Activated CD4-positive, alpha-beta T cell treated with anti-CD3 and anti-CD28 coated beads, Interleukin-10, Interleukin-2, amounts not matched to agents 100 ng/mL and 50 ng/mL, durations not matched to agents 16 hours and 8 hours (primary cell): ENCODE measurements around the gene ATG2B.
A peak's percentile ranks its signal among the peaks of the same experiment; 100 is the strongest.

Source experiments
- DNase-seq: peaks from one replicate; pipeline ENCODE4 v3.0.0-alpha.2; 2020

ATG2B gene

DNA sequence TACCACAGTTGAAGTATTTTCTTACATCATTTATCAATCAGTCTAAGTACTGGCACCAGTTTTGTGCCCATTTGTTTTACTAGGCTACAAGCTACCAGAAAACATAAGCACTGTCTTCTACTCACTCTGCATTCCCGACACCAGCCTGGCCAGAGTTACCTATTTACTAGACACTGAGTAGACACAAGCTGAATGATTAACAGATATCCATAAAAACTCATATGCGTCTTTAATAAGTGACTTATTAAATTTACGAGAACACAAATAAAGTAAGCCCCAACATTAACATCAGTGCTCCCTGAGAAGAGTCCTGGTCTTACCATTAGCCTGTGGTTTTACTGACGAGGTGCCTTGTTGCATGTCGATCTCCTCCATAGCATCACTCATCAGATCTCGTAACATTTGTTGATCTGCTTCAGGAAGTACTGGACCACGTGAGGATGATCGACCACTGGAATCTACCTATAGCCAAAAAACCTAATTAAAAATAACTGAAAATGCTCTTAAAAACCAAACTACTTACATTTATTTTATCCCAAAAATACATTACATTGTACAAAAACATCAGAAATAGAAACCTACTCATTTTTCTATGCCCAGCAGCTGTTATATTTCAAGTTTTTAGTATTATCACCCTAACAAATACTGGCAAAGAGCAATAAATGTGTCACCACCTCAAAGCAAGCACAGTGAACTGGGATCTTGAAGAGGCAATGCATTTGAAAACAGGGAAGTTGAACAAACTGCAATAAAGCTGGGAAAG is 53.8 kb downstream of the ATG2B start:
- no peak for DNase-seq

DNA sequence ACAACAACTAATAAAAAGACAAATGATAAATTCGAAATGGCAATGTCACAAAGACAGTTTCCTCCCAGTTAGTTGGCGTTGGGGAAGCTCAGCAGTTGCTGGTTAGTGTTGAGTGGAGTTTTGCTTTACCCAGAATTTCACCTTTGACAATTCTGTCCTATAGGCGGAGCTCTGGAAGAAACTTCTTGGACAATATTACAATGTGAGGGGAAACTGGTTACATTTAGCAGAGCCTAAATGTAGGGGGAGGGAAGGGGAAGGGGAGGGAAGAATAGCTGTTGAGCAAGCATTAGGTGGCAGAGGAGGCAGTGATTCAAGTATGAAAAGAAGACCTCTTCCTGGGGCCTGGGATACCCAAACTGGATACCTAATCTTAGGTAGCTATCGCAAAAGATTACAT is 55.7 kb downstream of the ATG2B start:
- DNase-seq = no peak

DNA sequence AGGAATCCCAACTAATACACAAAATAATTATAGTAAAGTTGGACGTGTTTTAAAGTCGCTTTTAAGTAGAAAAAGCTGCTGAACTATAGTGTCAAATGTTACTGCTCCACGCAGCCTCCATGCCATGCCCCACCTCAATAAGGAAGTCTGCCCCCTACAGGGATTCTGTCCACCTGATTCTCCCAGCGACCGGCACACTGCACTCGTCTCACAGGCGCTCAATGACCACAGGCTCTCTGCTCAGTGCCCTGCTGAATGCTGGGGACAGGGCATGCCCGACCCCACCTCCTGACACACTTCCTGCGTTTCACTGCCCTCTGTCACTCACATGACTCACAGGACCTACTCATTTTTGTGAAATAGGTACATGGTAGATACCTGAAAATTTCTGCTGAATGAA is 58.2 kb downstream of the ATG2B start:
- DNase-seq = no peak

DNA sequence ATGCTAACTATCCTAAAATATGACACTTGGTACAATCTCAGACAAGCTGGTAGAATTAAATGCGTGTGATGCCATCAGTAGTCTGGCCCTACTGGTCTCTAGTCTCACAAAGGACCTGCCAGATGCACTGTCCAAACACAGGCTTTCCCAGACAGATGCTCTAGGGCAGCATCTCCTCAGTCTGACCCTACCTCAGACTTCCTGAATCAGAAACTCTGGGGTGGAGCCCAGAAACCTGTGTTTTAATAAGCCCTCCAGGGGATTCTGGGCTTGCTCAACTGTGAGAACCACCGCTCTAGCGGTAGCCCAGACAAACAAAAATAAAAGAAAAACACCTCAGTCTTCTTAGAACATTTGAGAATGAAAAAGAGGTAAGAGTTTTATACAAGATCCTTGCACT is 59.2 kb downstream of the ATG2B start:
- no peak for DNase-seq

DNA sequence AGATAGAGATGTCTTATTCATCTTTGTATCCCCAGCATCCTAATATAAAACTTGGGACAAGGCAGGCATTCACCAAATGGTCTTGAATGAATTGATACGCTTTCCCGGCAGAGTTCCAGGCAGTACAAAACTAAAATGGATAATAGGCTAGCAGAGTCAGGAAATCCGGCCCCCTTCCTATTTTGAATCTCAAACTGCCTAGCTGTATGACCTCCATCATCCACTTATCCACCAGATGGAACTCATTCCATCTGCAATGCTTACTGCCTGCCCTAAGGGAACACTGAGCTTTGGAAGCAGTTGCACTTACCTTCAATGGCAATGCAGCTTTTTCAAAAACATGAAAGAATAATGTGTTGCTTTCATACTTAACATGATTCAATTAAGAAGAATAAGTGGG is 63.7 kb downstream of the ATG2B start:
- DNase-seq = no peak

DNA sequence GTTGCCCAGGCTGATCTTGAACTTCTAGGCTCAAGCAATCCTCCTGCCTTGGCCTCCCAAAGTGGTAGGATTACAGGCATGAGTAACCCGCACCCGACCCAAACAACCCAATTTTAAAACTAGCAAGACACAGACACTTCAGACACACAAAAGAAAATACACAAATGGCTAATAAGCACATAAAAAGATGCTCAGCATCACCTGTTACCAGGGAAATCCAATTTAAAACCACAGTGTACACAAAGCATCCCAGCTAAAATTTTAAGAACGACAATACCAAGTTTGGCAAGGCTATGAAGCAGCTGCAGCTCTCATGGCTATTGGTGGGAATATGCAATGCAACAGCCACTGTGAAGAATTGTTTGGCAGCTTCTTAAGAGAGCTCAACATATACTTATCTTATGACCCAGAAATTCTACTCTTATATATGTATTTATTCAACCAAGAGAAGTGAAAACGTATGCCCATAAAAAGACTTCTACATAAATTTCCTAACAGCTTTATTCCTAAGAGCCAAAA is 65.1 kb downstream of the ATG2B start:
- no peak for DNase-seq

DNA sequence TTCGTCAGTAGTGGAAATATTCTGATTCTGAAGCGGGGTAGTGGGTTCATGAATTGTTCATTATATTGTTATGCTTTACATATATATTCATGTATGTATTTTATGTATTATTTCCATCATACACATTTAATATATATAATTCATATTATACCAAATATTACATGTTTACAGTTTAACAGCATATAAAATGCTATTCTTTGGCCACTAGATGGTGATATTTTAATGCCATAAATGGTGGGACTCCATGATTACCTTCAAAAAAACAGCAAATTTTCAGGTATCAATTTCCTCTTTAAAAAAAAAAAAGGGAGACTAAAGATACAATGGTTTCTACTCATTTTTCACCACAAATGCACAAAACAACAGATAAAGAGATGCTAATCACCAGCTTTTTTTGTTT is 66.1 kb downstream of the ATG2B start:
- DNase-seq = peak; percentile 21

DNA sequence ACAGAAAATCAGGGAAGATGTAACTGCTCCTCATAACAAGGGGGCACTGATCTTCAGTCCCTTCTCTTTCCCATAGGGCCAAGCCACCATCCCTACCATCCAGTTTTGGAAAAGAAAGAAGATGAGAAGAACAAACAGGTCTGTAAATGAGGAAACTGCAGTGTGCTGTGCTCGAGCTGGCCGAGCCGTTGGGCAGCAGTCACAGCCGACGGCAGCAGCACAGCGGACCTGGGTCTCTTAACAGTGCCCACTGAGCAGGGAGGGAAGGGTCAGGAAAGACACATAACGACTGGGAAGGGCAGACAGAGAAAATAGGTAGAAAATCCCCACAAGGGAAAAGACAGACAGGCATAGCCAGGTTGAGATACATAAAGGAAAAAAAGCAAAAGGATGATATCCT is 68.9 kb downstream of the ATG2B start:
- no peak for DNase-seq

DNA sequence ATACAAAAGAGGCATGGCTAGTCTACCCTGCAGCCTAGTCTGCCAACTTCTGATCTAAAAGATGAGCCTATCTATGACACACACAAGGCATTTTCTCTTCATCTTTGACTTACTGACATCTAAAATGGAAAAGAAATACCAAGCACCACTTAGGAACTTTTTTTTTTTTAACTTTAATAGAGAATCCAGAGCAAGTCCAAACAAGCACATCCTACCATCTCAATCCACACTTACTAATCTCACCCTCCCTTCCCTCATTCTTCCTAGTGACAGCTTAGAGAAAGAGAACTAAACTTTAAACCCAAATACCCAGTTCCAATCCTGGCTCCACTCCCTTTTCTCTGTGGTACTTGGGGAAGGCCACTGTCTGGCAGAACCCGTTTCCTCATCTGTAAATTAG is 75.3 kb downstream of the ATG2B start:
- DNase-seq = no peak

DNA sequence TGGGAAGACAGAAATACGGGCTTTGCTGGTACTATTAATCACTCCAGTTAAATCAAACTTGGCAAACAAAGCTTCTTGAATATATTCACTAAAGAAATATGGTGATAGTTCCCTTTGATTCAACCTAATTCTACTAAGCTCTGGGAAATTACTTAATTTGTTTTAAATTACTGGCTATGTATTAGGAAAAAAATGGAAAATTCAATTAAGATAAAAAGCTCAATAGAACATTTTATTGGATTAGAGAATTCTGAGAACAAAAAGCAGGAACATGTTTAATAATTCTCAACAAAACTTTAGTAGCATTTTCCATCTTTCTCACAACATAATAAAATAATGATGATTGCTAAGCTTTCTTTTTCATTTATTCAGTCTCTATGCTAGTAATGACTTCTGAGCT is 76.9 kb downstream of the ATG2B start:
- no peak for DNase-seq

DNA sequence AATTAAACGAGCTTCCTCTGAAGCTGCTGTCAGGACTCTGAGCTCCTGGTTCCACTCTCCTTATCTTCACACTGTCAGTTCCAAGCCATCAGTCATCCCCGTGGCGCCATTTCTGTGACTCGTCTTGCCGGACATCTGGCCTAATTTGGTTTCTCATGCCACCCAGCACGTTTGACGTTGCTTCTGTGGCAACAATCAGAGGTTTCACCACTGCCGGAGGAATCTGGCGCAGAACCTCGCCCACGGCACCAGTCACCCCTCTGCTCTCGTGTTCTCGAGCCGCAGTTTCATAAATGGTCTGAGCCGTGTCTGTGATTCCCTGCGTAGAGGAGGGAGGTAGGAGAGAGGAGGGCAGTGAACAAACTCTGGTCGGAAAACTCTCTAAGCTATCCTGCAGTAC is 77.5 kb downstream of the ATG2B start:
- DNase-seq = no peak

DNA sequence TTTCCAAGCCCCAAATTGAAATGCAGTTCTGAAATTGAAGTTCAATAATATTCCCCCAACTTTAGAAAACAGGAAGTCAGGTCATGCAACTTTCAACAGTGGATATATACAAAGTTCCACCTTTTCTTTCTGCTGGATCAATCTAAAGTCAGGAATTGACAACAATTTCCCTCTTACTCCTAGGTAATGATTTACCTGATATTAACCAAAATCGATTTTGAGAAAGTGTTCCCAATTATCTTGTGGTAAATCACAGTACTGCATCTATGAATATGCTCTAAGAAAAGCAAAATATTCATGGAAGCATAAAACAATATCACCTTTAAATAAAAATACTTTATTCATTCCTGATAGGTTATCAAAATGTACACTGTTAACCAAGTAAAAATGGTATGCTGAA is 78.7 kb downstream of the ATG2B start:
- no peak for DNase-seq

DNA sequence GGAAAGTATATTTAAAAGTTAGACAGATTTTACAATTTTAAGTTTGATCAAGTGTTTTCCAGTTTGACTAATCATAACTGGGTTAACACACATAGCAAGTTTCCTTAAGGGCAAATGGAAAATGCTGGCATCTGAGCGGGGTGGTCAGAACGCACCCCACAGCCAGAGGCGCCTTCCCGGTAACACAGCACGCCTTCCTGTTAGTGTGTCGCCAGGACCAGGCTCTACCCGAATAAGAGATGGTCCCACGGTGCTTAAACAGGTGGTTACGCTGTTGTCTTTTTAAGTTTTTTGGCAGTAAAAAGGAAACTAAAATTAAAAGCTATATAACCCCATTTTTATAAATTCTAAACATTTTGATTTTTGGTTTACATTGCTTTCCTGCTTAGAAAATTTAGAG is 79.1 kb downstream of the ATG2B start:
- DNase-seq = no peak

DNA sequence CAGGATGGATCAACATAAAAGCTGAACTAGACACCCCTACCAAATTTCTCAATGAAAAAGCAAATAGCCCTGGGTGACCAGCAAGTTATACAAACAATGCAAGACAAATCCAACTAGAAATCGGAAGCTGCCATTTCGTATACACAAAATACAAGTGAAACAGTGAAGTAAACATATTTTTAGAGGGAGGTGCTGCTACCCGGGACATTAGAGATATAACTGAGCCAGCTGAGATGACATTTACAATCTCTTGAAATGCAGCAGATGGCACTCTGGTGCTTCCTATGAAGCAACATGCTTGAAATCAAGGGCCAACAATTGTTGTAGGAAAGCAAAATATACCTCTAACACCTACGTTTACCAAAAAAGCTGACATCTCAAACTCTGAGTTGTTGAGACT is 81.7 kb downstream of the ATG2B start:
- no peak for DNase-seq

DNA sequence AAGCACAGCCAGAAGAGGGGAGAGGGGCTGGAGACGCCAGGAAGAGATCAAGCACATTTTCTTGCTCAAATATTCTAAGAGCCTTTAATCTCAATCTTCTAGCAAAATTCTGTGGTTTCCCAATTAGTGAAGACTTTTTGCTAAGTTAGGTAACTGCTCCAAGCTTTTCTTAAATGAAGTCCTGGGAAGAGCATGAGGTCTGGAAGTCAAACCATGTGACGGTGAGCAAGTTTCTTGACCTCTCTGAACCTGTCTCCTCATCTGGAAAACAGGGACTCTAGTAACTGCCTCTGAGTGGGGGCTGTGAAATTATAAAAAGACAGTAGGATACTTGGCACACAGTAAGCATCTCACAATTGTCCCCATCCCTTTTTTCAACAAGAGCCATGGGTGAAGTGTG is 83.0 kb downstream of the ATG2B start:
- DNase-seq = no peak

DNA sequence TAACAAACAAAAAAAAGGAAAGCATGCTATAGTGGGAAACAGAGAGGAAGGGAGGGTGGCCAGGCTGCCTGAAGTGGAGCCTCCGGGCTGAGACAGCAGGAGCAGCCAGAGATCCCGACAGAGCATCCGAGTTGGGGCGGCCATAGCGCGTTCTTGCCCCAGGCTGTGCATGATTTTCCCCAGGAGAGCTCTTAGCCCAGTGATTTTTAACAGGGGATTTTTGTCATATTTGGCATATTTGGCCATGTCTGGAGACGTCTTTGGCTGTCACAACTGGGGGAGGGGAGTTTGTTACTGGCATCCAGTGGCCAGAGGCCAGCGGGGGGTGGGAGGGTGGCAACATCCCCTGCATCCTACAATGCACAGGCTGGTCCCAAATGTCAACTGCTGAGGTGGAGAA is 83.6 kb downstream of the ATG2B start:
- no peak for DNase-seq

DNA sequence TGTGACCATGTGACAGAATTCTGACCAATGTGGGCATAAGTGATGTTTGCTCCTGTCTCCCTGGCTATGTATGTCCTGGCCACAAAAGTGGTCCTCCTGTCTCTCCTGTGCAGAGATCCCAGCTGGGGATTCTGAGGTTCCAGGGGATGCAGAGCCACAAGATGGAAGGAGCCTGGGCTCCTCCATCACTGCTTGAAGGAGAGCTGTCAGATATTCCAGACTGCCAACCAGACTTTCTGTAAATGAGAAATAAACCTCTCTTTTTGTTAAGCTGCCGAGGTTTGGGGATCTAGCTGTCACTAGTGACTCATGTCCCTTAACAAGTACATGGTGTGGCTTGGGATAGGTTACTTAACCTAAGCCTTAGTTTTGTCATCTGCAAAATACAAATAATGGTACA is 85.3 kb downstream of the ATG2B start:
- DNase-seq = no peak

DNA sequence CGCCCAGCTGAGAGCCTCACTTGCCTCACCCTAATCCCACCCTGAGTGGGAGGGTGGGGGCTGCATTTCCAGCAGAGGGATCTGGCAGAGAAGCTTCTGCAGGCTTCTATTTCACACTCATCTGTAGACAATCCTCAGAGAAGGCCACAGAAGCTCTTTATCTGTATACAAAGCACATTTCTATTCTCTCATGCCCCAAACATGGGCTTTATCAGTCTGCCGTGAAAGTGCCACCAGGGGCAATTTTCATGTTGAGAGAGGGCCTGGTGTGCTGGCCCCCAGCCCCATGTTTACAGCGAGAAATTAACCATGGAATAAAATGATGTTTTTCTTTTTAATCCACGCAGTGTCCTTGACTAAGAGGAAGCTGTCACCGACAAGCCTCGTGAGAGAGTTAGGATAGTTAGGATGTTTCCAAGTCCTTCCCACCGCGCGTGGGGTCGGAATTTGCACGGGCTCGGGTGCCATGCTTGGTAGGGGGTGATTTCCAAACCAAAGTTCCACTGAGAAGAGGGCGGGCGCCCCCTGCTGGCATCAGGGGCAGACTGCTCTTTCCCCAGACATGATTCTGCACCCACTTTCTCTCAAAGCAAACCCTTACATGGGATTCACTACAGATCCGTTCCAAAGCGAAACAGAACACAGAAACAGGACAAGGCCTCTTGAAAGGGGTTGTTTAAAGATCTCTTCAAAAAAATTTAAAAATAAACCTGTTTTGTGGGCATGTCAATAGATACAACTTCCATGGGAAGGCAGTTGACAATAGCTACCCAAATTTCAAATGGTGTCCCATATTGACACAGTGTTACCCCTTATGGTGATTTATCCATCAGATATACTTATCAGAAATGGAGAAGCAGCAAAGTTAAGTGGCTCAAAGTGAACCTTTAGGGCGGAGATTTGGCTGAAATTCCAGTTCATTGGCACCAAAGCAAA is 87.7 kb downstream of the ATG2B start:
- peak; percentile 64 for DNase-seq

DNA sequence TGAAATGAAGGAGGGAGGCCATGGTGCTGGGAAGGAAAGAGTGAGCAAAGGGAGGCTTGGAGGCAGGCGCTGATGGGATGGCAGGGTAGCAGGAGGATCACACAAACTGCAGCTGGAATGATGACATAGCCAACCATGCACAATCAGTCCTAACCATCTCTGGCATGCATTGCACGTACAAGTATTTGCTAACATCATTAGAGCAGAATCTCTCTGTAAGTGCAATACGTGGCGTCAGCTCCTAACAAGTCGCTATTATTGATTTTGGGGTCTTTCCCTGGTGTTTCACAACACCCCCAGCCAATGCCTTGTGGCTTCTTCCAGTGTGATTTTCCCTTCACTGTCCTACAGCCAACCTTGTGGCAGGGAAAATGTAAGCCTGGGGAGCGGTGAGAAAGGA is 88.6 kb downstream of the ATG2B start:
- no peak for DNase-seq

DNA sequence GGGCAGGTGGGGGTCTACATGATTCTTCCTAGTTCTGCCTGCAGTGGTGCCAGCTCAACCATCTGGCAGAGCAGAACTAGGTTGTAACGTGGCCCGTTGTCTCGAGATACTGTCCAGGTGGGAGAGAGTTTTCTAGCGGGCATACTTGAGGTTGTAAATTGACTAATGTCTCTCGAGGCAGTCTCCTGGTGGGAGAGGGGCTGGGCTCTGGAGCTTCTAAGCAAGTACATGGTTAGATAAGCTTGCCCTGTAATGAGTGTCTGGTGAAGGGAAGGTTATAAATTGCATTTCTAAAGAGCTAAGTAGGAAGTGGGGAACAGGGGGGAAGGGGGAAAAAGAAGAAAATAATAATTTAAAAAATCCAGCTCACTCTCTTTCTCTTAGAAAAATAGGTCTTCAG is 89.0 kb downstream of the ATG2B start:
- DNase-seq = no peak

DNA sequence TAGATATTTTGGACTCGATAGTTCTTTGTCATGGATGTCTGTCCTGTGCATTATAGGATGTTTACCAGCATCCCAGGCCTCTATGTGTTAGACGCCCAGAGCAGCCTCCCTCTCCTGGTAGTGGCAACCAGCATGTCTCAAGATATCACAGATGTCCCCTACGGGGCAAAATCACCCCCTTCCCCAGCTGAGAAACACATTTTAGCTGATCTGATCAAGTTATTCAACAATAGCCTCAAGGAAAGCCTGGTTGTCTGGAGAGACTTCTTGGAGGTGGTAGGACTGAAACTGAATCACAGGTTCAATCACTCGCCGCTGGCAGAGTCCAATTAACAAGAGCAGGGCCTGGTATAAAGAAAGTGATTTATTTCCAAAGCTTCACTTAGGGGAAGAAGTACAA is 89.5 kb downstream of the ATG2B start:
- DNase-seq = no peak

DNA sequence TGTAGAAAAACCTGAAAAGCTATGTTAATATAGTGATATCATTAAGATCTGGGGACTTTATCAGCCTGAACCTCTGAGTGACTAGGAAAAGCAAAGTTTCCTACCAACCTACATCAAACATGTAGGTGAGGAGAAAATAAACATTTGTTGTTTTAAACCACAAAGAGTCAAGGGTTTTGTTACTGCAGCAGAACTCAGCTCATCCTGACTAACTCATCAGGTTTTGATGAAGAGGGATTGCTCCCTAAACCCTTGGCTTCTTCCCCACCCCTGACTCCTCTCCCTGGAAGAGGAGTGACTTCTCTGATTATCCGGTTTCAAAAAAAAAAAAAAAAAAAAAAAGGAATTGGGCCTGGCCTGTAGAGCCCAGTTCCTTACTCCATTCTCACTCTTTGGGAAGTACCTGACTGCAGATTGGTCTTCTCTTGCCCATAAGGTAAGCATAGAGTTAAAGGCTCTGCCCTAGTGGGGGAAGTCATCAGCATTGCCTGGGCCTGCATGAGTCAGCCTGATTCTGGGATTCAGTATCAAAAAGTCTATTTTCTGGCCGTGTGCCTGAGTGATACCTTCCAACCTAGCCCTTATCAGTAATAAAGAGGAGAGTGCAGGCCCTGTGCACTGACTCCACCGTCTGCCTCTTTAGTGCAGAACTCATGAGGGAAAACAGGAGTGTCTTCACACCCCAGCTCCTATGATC is 90.2 kb downstream of the ATG2B start:
- no peak for DNase-seq

DNA sequence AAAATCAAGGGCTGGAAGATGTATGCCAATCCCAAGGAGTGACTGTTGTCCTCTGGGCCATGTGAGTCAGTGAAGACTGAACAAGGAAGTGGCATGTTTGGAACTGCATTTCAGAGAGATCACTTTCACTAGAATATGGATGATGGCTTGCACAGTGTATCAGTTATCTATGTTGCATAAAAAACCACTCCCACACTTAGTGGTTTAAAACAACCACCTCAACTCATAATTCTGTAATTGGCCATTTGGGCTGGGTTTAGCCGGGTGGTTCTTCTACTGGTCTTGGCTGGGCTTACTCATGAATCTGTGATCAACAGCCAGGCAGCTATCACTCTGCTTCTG is 91.7 kb downstream of the ATG2B start:
- no peak for DNase-seq
